ENCODE data around the gene NOTCH1.

The NOTCH1 gene

DNA sequence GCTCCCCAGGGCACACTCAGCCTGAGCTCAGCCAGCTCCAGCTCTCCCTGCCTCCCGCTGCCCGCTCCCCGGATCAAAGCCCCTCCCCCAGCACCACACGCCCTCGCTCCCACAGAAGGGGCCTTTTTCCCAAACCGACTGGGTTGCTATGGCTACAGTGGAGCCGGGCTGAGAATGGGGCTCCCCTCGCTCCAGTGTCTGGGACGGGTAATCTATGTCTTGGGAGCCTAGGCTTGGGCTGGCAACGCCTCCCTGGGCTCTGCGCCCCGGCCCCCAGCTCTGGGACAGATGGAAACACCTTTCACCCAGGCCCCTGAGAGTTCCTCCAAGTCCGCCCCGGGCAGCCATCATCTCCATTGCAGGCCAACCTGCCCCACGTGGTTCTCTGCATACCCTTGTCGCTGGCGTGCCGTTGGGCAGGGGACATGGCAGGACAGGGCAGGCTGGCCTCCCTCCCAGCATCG lies 29.6 kb downstream of the NOTCH1 start:
- TF ChIP-seq, protein P1, sequence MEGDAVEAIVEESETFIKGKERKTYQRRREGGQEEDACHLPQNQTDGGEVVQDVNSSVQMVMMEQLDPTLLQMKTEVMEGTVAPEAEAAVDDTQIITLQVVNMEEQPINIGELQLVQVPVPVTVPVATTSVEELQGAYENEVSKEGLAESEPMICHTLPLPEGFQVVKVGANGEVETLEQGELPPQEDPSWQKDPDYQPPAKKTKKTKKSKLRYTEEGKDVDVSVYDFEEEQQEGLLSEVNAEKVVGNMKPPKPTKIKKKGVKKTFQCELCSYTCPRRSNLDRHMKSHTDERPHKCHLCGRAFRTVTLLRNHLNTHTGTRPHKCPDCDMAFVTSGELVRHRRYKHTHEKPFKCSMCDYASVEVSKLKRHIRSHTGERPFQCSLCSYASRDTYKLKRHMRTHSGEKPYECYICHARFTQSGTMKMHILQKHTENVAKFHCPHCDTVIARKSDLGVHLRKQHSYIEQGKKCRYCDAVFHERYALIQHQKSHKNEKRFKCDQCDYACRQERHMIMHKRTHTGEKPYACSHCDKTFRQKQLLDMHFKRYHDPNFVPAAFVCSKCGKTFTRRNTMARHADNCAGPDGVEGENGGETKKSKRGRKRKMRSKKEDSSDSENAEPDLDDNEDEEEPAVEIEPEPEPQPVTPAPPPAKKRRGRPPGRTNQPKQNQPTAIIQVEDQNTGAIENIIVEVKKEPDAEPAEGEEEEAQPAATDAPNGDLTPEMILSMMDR (IDR thresholded peaks at IDR 0.05; ENCODE audit: extremely low read depth, insufficient read depth, missing control alignments), result no peak
- DNase-seq (ENCODE audit: low spot score), result no peak
- in situ Hi-C loops (cut with MboI; ENCODE audit: low pct_unique_long_range_greater_than_20kb, low sequenced_read_pairs, unreplicated experiment), result no loop called here

DNA sequence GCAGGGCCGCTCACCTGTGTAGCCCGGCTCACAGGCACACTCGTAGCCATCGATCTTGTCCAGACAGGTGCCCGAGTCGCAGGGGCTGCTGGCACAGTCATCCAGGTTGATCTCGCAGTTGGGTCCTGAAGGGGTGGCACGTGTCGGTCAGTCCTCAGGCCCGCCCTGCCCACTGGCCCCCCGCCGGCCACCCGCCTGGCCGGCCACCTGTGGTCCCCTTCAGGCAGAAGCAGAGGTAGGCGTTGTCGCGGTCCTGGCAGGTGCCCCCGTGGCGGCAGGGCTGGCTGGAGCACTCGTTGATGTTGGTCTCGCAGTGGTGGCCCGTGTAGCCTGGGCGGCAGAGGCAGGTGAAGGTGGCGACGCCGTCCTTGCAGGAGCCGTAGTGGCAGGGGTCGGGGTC lies 30.6 kb downstream of the NOTCH1 start:
- in situ Hi-C loops (cut with MboI; ENCODE audit: low pct_unique_long_range_greater_than_20kb, low sequenced_read_pairs, unreplicated experiment), result no loop called here
- TF ChIP-seq, protein P1 (IDR thresholded peaks at IDR 0.05; ENCODE audit: extremely low read depth, insufficient read depth, missing control alignments), result no peak
- no peak for DNase-seq (ENCODE audit: low spot score)

DNA sequence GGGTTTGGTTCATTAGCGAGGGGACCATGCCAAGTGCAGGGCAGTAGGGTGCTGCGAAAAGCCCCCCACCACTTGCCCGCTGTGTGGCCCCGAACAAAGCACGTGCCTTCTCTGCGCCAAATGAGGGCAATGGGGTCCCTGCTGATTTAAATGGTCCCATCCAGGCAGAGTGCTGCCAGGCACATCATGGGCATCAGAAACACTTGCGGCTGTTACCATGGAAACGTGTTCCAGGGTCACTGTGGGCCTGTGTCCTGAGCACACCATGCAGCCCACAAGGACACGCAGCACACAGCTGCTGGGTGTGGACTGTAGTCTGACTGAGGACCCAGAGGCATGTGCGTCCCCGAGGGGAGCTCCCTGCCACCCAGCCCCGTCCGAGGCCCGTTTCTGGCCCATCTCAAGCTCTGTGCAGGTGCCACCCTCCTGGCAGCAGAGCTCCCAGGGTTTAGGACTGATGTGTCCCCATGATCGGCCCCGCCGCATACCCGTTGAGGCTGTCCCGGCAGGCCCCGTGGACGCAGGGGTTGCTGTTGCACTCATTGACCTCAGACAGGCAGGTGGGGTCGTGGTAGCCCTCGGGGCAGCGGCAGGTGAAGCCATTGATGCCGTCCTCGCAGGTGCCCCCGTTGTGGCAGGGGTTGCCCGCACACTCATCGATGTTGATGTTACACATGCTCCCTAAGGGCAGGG lies 31.7 kb downstream of the NOTCH1 start:
- in situ Hi-C loops (cut with MboI; ENCODE audit: low pct_unique_long_range_greater_than_20kb, low sequenced_read_pairs, unreplicated experiment), result no loop called here
- TF ChIP-seq, protein P1 (IDR thresholded peaks at IDR 0.05; ENCODE audit: extremely low read depth, insufficient read depth, missing control alignments), result no peak
- no peak for DNase-seq (ENCODE audit: low spot score)

DNA sequence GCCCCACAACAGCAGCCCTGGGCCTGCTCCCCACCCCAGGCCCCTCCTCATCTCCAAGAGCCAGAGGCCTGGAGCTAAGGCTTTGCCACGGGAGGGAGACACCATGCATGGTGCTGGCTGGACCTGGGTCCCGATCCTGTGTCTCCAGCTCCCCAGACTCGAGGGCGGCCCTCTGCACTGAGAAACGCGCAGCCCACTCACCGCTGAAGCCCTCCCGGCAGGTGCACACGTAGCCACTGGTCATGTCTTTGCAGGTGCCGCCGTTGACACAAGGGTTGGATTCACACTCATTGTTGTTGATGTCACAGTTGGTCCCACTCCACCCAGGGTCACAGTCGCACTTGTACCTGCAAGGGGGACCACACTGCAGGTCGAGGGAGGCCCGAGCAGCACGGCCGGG lies 32.7 kb downstream of the NOTCH1 start:
- TF ChIP-seq, protein P1 (IDR thresholded peaks at IDR 0.05; ENCODE audit: extremely low read depth, insufficient read depth, missing control alignments), result no peak
- in situ Hi-C loops (cut with MboI; ENCODE audit: low pct_unique_long_range_greater_than_20kb, low sequenced_read_pairs, unreplicated experiment), result no loop called here
- DNase-seq (ENCODE audit: low spot score), result no peak

DNA sequence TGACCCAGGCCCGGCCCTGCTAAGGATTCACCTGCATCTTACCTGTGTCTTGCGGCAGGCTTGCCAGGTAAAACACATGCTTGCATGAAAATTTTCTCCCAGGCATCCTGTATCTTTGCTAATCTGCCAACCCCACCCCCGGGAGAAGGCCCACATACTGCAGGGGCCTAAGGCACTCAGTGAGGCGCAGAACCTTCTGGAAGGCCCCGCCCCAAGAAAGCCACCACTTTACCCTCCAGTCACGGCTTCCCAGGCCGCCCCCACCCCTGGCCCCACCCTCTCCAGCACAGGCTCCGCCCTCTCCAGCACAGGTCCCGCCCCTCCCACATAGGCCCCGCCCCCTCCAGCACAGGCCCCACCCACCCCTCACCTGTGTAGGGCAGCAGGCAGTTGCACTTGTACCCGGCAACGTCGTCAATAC lies 33.2 kb downstream of the NOTCH1 start:
- peak; percentile 80 for DNase-seq (ENCODE audit: low spot score)
- TF ChIP-seq, protein P1 (IDR thresholded peaks at IDR 0.05; ENCODE audit: extremely low read depth, insufficient read depth, missing control alignments), result no peak
- in situ Hi-C loops (cut with MboI; ENCODE audit: low pct_unique_long_range_greater_than_20kb, low sequenced_read_pairs, unreplicated experiment), result no loop called here

DNA sequence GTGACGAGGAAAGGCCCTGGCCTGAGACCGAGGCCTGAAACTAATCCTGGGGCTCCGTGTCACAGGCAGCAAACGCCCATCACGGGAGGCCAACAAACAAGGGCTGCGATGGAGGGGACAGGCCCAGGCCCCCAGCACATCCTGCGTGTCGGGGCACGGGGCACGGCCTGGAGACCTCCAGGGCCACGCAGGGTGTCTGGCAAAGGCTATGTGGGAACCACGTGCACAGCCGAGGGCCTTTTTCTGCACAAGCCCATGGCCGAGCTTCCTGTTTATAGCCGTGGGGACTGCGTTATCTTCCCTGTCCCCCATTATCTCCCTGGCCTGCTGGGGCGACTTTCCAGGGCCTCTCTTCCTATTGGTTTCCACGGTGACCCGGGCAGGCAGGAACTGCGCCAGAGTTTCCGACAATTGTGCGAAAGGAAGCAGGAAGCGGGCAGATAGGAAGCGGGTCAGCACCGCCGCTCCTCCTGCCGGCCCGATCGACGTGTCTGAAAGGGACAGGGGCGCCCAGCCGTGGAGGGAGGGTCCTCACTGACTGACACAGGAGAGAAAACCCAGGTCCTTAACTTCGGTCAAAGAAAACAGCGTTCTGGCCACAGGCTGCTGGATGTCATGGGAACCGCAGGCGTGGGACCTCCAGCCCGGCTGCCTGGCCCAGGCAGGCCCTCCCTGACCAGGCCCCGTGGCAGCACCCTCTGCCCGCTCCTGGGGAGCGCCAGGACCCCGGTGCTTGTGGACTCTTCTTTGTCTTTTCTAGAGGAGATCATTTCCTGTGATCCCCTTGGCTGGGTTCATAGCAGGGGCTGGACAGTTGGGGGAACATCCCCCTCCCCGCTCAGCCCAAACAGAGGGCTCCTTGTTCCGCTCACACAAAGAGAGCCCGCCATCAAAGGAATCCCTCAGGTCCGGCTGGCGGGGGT lies 33.9 kb downstream of the NOTCH1 start:
- DNase-seq (ENCODE audit: low spot score), result no peak
- in situ Hi-C loops (cut with MboI; ENCODE audit: low pct_unique_long_range_greater_than_20kb, low sequenced_read_pairs, unreplicated experiment), result no loop called here
- TF ChIP-seq, protein P1 (IDR thresholded peaks at IDR 0.05; ENCODE audit: extremely low read depth, insufficient read depth, missing control alignments), result no peak

Data from GM13977 (cell line).